Kidney epithelial cell (primary cell): ENCODE measurements around the gene SPINK2. TPM values are rescaled to one million over a fixed set of nuclear protein-coding genes. Genes with fewer than 3 reads are reported as not detected.

Experiments used
- DNase-seq: peaks from one replicate; pipeline ENCODE4 v3.0.0-alpha.2; 2010; ENCODE audit warnings: low read depth
- H3K27me3 ChIP-seq: 2 replicates; pipeline ENCODE4 v1.6.0; 2011; ENCODE audit warnings: low read length; ENCODE audit not compliant: control insufficient read depth, insufficient read depth
- H3K36me3 ChIP-seq: 2 replicates; pipeline ENCODE4 v1.5.1; 2011; ENCODE audit warnings: low read length; ENCODE audit not compliant: control insufficient read depth, insufficient read depth
- H3K4me3 ChIP-seq: 2 replicates; pipeline ENCODE4 v1.5.1; 2011; ENCODE audit warnings: low read depth, mild to moderate bottlenecking, control low read depth, low read length
- CTCF ChIP-seq: IDR thresholded peaks from 2 replicates; pipeline ENCODE4 v1.5.1; 2011; ENCODE audit warnings: mild to moderate bottlenecking, moderate library complexity, low read length, control low read depth, inconsistent platforms; ENCODE audit not compliant: insufficient read depth, poor library complexity, severe bottlenecking
- total RNA-seq: library from RNA; depleted of rRNA; stranded (reverse); fragments of >200 nt; gene quantifications from 2 replicates; pipeline ENCODE4 v1.2.3, GENCODE V29; 2015

The SPINK2 gene
- not detected in 2 replicates for total RNA-seq

GRCh38 chr4:56821381-56822243, at the start of gene SPINK2:
TSS of gene SPINK2 (minus strand) at chr4:56821701. CDS start at chr4:56821662, 39 bp downstream.
- no peak for DNase-seq
- peak; percentile 32 for TF ChIP-seq CTCF

GRCh38 chr4:56870946-56871345, 49.4 kb upstream of the SPINK2 start:
- H3K36me3 ChIP-seq = no peaks in the 10 kb centered on the region
- DNase-seq = no peak
- no peaks in the 10 kb centered on the region for H3K27me3 ChIP-seq
- no peak for TF ChIP-seq CTCF
- no peak overlapping the region for H3K4me3 ChIP-seq

More at GRCh38 chr4:56821381-56822243, at the start of gene SPINK2:
- peaks cover 4% of the 10 kb centered on the region for H3K27me3 ChIP-seq
- no peaks in the 10 kb centered on the region for H3K36me3 ChIP-seq
- H3K4me3 ChIP-seq = peak within 1 kb of the TSS; percentile 46

GRCh38 chr4:56863441-56864139, 42.1 kb upstream of the SPINK2 start:
- no peak for DNase-seq
- no peak for TF ChIP-seq CTCF
- Histone ChIP-seq H3K36me3 (no peaks in the 10 kb centered on the region), H3K27me3 (no peaks in the 10 kb centered on the region), H3K4me3 (no peak overlapping the region)

GRCh38 chr4:56861360-56861759, 39.9 kb upstream of the SPINK2 start:
- H3K27me3 ChIP-seq = no peaks in the 10 kb centered on the region
- no peak for DNase-seq
- no peak overlapping the region for H3K4me3 ChIP-seq
- H3K36me3 ChIP-seq = no peaks in the 10 kb centered on the region
- TF ChIP-seq CTCF = no peak

GRCh38 chr4:56860781-56861180, 39.3 kb upstream of the SPINK2 start:
- DNase-seq = no peak
- no peaks in the 10 kb centered on the region for H3K27me3 ChIP-seq
- no peak for TF ChIP-seq CTCF

GRCh38 chr4:56859841-56860240, 38.3 kb upstream of the SPINK2 start:
- H3K36me3 ChIP-seq = no peaks in the 10 kb centered on the region
- TF ChIP-seq CTCF = no peak
- no peak overlapping the region for H3K4me3 ChIP-seq
- H3K27me3 ChIP-seq = no peaks in the 10 kb centered on the region
- no peak for DNase-seq

More at GRCh38 chr4:56860781-56861180, 39.3 kb upstream of the SPINK2 start:
- H3K36me3 ChIP-seq = no peaks in the 10 kb centered on the region
- no peak overlapping the region for H3K4me3 ChIP-seq
